T-helper 1 cell treated with Interleukin-12 subunit alpha and Interleukin-12 subunit beta and Interleukin-4 antibody, amounts not matched to agents 30 ng/mL and 1 ng/mL, for 36 hours (primary cell): ENCODE results near the gene KLHL10. TPM values are rescaled to one million over a fixed set of nuclear protein-coding genes. Genes with fewer than 3 reads are reported as not detected.

Experiments used
- intact Hi-C: fragments of 100-400 bp; cut with micrococcal nuclease; formaldehyde crosslinking; loops from one replicate; pipeline ENCODE4 v1.15.1; 2024
- total RNA-seq: library from RNA; stranded (reverse); gene quantifications from 2 replicates; pipeline ENCODE4 v1.2.3, GENCODE V29; 2022

KLHL10 gene
- total RNA-seq = not detected in 2 replicates

GRCh38 chr17:41837761-41838538 is at the start of gene KLHL10:
Gene KLHL10 (plus strand): TSS chr17:41837825. CDS start chr17:41837933, 108 bp downstream.
- intact Hi-C loops = loop anchor here (5.0 kb wide), 1 partner anchor 51 kb away; the partner anchor contains the start of gene JUP

GRCh38 chr17:41792845-41793783 is 44.5 kb upstream of the KLHL10 start:
- intact Hi-C loops = no loop called here

DNA sequence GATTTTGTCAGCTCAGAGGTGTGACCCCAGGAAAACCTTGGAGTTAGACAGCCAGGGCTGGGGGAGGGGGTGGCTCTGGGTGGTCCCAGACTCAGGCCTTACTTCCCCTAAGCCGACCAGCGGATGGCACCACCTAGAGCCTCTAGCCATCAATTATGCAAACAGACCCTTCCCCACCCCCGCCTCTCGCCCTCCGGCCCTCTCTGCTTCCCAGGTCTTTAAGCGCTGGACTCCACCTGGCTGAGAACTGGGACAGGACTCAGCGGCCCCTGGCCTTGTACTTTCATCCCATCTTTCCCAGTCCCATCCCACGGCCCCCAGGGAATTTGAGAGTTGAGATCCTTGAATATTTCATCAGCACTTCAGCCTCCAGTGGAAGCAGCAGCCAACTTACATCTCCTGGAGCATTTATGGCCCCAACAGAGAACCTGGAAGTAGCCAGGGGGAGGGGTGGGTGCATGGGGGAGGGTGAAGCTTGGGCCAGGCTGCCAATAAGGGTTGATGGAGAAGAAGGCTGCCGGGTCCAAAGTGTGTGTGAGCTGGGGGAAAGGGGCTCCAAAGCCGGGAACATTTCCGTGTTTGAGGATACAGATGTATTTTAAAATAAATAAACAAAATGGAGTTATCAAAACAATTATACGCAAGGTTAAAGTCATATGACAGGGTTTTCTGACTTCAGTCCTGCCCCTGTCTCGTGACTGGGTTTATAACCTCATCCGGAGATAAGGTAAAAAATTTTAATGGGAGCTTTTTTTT is 43.7 kb upstream of the KLHL10 start:
- intact Hi-C loops = no loop called here

DNA sequence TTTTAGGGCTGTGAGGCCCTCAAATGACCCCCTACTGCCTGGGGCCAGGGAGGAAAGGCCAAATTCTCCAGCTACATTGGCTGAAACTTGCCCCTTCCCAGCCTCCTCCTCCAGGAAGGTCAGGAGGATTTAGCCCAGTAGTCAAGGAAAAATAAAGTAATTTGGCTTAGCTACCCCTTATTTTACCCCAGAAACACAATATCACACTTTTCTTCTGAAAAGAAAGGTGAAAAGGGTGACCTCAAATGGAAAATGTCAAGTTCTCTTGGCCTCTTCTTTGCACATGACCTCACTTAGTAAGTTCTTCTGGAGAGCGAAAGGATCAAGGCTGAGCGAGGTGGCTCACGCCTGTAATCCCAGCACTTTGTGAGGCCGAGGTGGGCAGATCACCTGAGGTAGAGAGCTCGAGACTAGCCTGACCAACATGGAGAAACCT is 43.1 kb upstream of the KLHL10 start:
- intact Hi-C loops = no loop called here

DNA sequence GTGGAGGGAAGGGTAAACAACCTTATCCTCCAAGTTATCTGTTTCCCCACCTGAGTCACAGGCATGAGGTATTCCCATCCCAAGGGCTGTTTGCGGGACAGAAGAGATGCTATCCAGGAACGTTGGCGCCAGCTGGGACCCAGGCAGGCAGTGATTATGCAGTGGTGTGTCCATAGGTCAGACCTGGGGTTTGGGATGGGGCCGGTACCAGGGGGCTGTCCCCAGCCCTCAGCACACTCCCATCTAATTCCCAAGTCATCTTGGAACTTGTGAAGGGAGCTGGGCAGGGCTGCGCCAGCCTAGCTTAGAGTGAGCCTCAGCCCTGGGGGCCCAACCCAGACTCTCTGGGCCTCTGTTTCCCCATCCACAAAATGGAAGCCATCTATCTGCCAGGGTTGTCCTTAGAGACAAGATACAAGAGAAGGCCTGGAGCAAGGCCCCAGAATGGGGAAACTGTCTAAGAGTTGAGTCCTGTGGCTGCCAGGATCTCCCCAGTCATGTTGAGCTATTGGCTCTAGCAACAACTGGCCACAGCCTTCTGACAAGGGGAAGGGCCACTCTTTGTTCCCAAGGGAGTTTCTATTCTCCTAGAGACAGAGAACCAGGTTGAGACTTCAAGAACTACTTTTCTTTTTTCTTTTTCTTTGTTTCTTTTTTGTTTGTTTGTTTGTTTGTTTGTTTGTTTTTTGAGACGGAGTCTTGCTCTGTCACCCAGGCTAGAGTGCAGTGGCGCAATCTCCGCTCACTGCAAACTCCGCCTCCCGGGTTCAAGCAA is 41.3 kb upstream of the KLHL10 start:
- intact Hi-C loops = no loop called here

DNA sequence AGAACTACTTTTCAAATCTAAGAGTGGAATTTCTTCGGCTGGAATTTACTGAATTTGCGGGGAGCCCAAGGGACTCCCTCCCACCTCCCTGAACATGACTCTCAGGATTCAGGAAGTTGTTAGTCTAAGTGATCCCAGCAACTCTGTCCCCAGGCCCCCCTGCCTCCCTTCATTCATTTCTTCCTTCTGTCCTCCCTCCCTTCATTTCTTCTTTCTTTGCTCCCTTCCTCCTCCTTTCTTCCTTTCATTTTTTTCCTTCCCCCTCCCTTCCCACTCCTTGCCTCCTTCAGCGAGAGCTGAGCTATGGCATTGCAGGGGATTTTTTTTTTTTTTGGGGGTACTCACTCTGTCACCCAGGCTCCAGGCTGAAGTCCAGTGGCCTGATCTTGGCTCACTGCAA is 40.2 kb upstream of the KLHL10 start:
- intact Hi-C loops = no loop called here

DNA sequence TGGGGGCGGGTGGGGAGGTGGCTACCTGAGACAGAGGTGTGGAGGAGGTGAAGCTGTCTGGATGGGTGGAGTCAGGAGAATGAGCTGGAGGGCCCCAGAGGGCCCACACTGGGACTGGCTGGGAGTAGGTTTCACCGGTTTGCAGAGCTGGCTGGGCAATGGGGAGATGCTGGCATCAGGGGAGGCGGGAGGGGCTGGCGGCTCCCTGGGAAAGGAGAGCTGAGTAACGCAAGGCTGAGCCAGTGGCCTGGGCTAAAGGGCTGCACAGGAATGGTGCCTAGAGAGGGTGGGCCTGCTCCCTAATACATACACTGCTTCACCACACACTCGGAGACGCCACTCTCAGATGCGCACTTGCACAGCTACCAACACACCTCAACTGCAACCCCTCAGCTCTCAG is 38.3 kb upstream of the KLHL10 start:
- intact Hi-C loops = no loop called here

GRCh38 chr17:41800601-41801373 is 36.8 kb upstream of the KLHL10 start:
- intact Hi-C loops = loop anchor here (1.0 to 5.0 kb wide), 2 partner anchors 62 to 67 kb away; partner anchors contain the start of gene KLHL11

DNA sequence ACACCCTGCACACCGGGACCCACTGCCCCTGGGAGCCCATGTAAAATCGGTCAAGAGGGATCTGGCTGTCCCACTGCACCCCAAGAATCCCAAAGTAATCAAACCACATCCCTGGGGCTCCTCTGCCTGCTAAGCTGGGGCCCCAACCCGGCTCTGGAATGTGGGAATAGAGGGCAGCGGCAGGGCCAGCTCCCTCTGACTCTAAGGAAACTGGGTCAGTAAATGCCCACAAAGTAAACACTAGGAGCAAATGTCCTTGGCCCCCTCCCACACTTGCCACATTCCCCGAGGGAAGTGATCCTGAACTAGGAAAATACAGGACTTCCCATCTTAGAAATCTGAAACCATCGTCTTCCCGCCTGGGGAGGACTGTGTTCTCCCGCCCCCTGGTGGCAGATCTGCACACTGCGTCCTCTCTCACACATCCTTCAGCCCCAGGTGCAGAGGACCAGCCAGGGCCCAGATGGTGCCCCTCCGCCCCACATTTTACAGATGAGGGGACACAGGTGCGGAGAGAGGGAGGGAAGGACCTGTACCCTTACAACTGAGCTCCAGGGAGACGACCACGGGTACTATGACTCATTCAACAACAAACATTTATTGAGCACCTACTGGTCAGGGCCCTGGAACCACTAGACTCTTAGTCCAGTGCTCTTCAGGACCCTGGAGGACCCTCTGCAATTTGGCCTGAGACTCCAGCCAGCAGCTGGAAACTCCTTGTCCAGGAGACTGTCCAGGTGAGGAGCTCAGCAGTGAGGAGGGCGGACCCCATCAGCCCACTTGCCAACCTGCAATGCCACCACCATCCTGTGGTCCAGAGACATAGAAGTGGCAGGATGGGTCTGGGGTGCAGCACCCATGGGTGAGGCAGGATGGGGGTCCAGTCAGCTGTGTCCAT is 36.0 kb upstream of the KLHL10 start:
- intact Hi-C loops = loop anchor here (1.0 to 5.0 kb wide), 2 partner anchors 63 to 66 kb away; partner anchors contain the start of gene KLHL11

DNA sequence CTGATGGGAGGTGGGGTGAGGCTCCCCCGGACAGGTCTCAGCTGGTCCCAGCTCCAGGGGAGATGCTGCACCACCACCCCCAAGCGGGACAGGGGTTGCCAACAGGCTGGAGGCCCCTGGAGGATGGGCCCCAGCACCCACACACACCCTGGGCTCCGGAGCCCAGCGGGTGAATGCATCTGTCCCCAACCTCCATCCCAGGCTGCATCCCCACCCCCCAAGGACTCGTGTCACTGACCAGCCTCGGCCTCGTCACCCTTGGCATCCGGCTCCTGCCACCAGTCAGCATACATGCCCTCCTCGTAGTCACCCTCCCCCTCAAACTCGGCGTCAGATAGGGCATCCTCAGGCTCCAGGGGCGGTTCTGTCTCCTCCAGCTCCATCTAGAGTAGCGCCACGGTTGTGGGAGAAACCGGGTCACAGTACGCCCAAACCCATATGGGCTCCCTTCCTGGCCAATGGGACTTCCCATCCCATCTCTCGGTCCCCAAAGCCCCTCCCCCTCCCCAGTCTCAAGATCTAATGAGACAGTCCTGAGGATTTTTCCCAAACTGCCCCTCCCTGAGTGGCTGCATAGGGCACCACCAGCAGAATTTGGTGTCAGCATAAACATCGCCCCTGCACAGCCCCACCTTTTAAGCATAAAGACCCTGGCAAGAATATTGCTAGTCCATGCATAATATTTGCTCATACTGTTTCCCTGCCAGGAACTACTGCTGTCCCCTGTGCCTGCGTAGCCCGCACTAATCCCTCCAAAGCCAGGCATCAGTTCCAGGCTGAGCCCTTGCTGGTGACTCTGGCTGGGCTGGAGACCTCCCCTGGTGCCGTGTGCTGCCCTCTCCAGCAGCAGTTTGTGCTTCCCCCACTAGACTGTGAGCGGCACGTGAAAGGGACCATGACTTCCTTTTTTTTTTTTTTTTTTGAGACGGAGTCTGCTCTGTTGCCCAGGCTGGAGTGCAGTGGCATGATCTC is 34.3 kb upstream of the KLHL10 start:
- intact Hi-C loops = loop anchor here (5.0 kb wide), 1 partner anchor 64 kb away; the partner anchor contains the start of gene KLHL11

DNA sequence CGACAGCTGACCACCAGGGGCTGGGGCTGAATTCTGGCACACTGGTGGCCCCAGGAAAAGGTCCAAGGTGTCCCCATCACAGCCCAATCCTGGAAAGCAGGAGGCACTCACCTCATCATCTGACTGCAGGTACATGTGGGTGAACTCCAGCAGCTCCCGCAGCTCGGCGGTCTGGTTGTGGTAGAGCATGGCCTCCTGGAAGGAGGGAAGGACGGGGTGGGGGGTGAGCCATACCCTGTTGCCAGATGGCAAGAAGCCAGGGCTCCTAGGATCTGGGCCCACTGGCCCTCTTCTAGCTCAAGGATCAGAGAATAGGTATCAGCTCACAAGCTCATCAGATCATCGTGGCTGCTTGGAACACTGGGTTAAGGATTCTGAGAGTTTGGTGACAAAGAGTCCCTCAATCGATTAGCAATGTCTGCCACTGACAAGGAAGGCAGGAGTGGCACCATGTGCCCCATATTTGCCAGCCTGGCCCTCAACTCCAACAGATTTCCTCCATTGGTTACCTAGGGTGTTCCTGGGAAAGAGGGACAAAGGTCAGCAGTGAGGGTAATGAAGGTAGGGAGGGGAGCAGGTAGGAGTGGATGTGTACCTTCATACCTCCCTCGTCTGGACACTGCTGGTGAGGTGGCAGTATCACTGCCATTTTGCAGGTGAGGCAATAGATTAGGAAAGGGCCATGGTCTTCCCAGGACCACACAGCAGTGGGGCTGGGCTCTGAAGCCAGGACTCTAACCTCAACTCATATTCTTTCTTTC is 30.8 kb upstream of the KLHL10 start:
- intact Hi-C loops = no loop called here

- intact Hi-C loops = loop anchor here (1.0 to 2.0 kb wide), 3 partner anchors 24 to 54 kb away; partner anchors contain the start of genes JUP, KLHL11 and NT5C3B
These were observed 26.7 kb upstream of the KLHL10 start for GRCh38 chr17:41810659-41811548.

GRCh38 chr17:41811549-41812380 is 25.9 kb upstream of the KLHL10 start, which contains the start of gene P3H4:
Gene P3H4 (minus strand): TSS chr17:41811949. CDS start chr17:41811915, 34 bp downstream.
- intact Hi-C loops = loop anchor here (1.0 to 2.0 kb wide), 3 partner anchors 25 to 53 kb away; partner anchors contain the start of genes JUP, KLHL11 and NT5C3B
